Astrocyte of the cerebellum (primary cell): ENCODE results near the gene SULT1C4.

ENCODE experiments used
- DNase-seq: peaks from one replicate; pipeline ENCODE4 v3.0.0-alpha.2; 2011; ENCODE audit warnings: low read depth
- H3K4me3 ChIP-seq: 2 replicates; pipeline ENCODE4 v1.5.1; 2011; ENCODE audit warnings: mild to moderate bottlenecking, low read depth, low read length, moderate library complexity
- in situ Hi-C: cut with HindIII; loops from 2 replicates; pipeline ENCODE4 v1.10.0; 2017; ENCODE audit warnings: low sequenced_read_pairs
- TF ChIP-seq, protein P1 (sequence below): IDR thresholded peaks from 2 replicates; pipeline ENCODE4 v1.5.1; 2012; ENCODE audit warnings: low read length, low read depth, moderate library complexity, mild to moderate bottlenecking; ENCODE audit errors: missing control alignments

SULT1C4 gene

DNA sequence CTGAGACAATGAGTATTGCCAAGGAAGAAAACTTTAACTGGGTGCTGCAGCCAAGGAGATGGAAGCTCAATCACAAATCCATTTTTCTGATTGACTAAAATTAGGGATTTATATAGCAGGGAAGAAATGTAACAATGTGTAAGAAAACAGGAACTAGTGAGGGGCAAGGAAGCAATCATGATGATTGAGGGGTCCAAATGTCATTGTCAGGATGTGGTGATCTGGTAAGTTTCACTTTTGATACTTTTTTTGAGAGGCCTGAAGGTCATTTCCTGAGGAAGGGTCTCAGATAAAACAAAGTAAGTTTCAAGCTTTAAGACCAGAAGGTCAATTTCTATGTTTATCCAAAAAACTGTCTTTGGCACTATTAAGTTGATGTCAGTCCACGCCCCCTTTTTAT, 59.2 kb downstream of the SULT1C4 start:
- H3K4me3 ChIP-seq: no peak overlapping the region
- in situ Hi-C loops: no loop called here
- TF ChIP-seq, protein P1, sequence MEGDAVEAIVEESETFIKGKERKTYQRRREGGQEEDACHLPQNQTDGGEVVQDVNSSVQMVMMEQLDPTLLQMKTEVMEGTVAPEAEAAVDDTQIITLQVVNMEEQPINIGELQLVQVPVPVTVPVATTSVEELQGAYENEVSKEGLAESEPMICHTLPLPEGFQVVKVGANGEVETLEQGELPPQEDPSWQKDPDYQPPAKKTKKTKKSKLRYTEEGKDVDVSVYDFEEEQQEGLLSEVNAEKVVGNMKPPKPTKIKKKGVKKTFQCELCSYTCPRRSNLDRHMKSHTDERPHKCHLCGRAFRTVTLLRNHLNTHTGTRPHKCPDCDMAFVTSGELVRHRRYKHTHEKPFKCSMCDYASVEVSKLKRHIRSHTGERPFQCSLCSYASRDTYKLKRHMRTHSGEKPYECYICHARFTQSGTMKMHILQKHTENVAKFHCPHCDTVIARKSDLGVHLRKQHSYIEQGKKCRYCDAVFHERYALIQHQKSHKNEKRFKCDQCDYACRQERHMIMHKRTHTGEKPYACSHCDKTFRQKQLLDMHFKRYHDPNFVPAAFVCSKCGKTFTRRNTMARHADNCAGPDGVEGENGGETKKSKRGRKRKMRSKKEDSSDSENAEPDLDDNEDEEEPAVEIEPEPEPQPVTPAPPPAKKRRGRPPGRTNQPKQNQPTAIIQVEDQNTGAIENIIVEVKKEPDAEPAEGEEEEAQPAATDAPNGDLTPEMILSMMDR: no peak
- no peak for DNase-seq
